ENCODE results near the gene S100A14. TPM values are rescaled to one million over a fixed set of nuclear protein-coding genes. Genes with fewer than 3 reads are reported as not detected.

The S100A14 gene
- total and polyA plus RNA-seq, 2 of the 4 experiments (the other 2 are of a cell fraction): 0.10 TPM; not detected in 1

- Histone ChIP-seq H3K23ac (ENCODE audit: low read depth, low read length) (peak overlapping the region; percentile 74), H3K14ac (replicated peaks; ENCODE audit: low read depth, low read length) (peak overlapping the region; percentile 98), H3K4me1 (ENCODE audit: control insufficient read depth, insufficient read depth, low read length) (peaks cover 31% of the 10 kb centered on the region), H3K56ac (ENCODE audit: extremely low read depth, insufficient read depth, low read length) (peak overlapping the region; percentile 62), H3K18ac (ENCODE audit: low read depth, low read length) (peak overlapping the region; percentile 90), H3K27me3 (ENCODE audit: control insufficient read depth, insufficient read depth, low read length) (no peaks in the 10 kb centered on the region), H3K4ac (ENCODE audit: low read depth, low read length) (peak overlapping the region; percentile 100), H2BK5ac (ENCODE audit: low read depth, low read length, poor library complexity, severe bottlenecking) (peak overlapping the region; percentile 98), H3K9me1 (ENCODE audit: insufficient read depth, low read length) (peaks cover 30% of the 10 kb centered on the region), H3K9me3 (ENCODE audit: control insufficient read depth, insufficient read depth, low read length) (no peaks in the 10 kb centered on the region), H4K91ac (ENCODE audit: insufficient read depth, low read depth, low read length) (peak overlapping the region; percentile 100), H4K8ac (ENCODE audit: low read depth in 2 of 2, low read length in 2 of 2) (peak overlapping the region; percentile 96 to 97), H2BK120ac (ENCODE audit: low read depth, low read length) (peak overlapping the region; percentile 100), H2BK15ac (ENCODE audit: low read depth, low read length) (peak overlapping the region; percentile 99; the same call in 2 of the 3 replicates), H3K27ac (ENCODE audit: insufficient read depth, low read length) (peak overlapping the region; percentile 94), H3K36me3 (ENCODE audit: control insufficient read depth, insufficient read depth, low read length) (no peaks in the 10 kb centered on the region), H4K20me1 (ENCODE audit: insufficient read depth, low read length) (no peaks in the 10 kb centered on the region), H2AK9ac (replicated peaks; ENCODE audit: low read depth, low read length, poor library complexity) (peak overlapping the region; percentile 92), H3K9ac (ENCODE audit: low read depth, low read length) (peak overlapping the region; percentile 20), H3K79me1 (ENCODE audit: low read depth in 1 of 2, low read length in 2 of 2) (peaks cover 4 to 49% of the 10 kb centered on the region in 2 experiments; a peak in 3 of 4 replicates), H4K5ac (ENCODE audit: low read depth, low read length) (peak overlapping the region; percentile 74), H3K4me2 (ENCODE audit: low read depth, low read length) (no peak overlapping the region), H2AFZ (replicated peaks; ENCODE audit: low read length, poor library complexity) (peak overlapping the region; percentile 96), H2BK20ac (ENCODE audit: low read depth, low read length) (peak overlapping the region; percentile 100), H3K4me3 (ENCODE audit: insufficient read depth, low read depth, low read length) (no peak overlapping the region), H2AK5ac (ENCODE audit: low read depth, low read length) (peak overlapping the region; percentile 100)
- DNase-seq: peak; percentile 71
- in situ Hi-C loops (cut with MboI; ENCODE audit: low sequenced_read_pairs): loop anchor here (5.0 to 10.0 kb wide), 2 partner anchors 35 to 53 kb away; no protein-coding TSS in a partner anchor
- dilution Hi-C loops (cut with HindIII; ENCODE audit: low sequenced_read_pairs, unreplicated experiment): no loop called here
- no peak for ATAC-seq (ENCODE audit: low read depth)
- WGBS, 2 experiments (ENCODE audit: extremely low coverage in 2 of 2, insufficient read length in 1 of 2): 82% methylated on average over 8 of the region's 22 CpGs; no CpG with 5 or more reads in 1 of the 2 experiments
- BruUV-seq (replicated peaks): no TSS peak
- POLR2A ChIA-PET (ENCODE audit: unreplicated experiment): interaction anchor here (0.5 to 3.7 kb wide), 6 partner anchors 33 to 87 kb away, joined by 3 to 28 read pairs (median 4); partner anchors contain the start of genes CHTOP, S100A13 and S100A6
- TF ChIP-seq MAZ (IDR thresholded peaks at IDR 0.05; ENCODE audit: borderline replicate concordance, low read depth, low read length): no peak
- TF ChIP-seq FOS (IDR thresholded peaks at IDR 0.05; ENCODE audit: low read depth, low read length): peak; percentile 42; the same call in 1 of the 2 replicates
- CTCF ChIA-PET: interaction anchor here (0.6 to 1.7 kb wide), 11 partner anchors 10 to 61 kb away, joined by 3 to 19 read pairs (median 7); partner anchors contain the start of genes S100A13 and S100A6
- intact Hi-C loops (cut with micrococcal nuclease): loop anchor here (1.0 to 2.0 kb wide), 4 partner anchors 19 to 215 kb away; partner anchors contain the start of gene S100A3
These were observed 48.3 kb downstream of the S100A14 start for GRCh38 chr1:153567621-153568366.
